HG02623 (cell line): Measurements from ENCODE around the gene BCAS3.

Source experiments
- ATAC-seq: cut with Tn5 transposase; IDR thresholded peaks from one replicate; pipeline ENCODE4 v1.9.1; 2021; ENCODE audit warnings: moderate library complexity; ENCODE audit not compliant: unreplicated experiment

Gene BCAS3

GRCh38 chr17:61384692-61385576 is 707.3 kb downstream of the BCAS3 start:
- no peak for ATAC-seq

GRCh38 chr17:61385577-61386236 is 708.1 kb downstream of the BCAS3 start:
- ATAC-seq = no peak

- ATAC-seq = no peak
Observed at GRCh38 chr17:61386251-61386650, 708.6 kb downstream of the BCAS3 start.

- no peak for ATAC-seq
Observed at GRCh38 chr17:61387011-61387410, 709.4 kb downstream of the BCAS3 start.

- no peak for ATAC-seq
Observed at GRCh38 chr17:61387511-61388305, 710.1 kb downstream of the BCAS3 start.

- ATAC-seq = no peak
Observed at GRCh38 chr17:61388561-61389356, 711.1 kb downstream of the BCAS3 start.

- ATAC-seq = no peak
Observed at GRCh38 chr17:61389670-61390478, 712.2 kb downstream of the BCAS3 start.

- ATAC-seq = no peak
Observed at GRCh38 chr17:61390479-61390791, 712.8 kb downstream of the BCAS3 start.

- no peak for ATAC-seq
Observed at GRCh38 chr17:61391595-61392291, 714.1 kb downstream of the BCAS3 start.

GRCh38 chr17:61392679-61393078 is 715.0 kb downstream of the BCAS3 start:
- ATAC-seq = no peak

GRCh38 chr17:61393550-61393903 is 715.9 kb downstream of the BCAS3 start:
- ATAC-seq = no peak

GRCh38 chr17:61393904-61394629 is 716.4 kb downstream of the BCAS3 start:
- ATAC-seq = no peak

- ATAC-seq = no peak
Observed at GRCh38 chr17:61394630-61395408, 717.2 kb downstream of the BCAS3 start.

- ATAC-seq = no peak
Observed at GRCh38 chr17:61395409-61395982, 717.8 kb downstream of the BCAS3 start.

- ATAC-seq = no peak
Observed at GRCh38 chr17:61395983-61396585, 718.4 kb downstream of the BCAS3 start.

GRCh38 chr17:61396586-61397085 is 719.0 kb downstream of the BCAS3 start:
- no peak for ATAC-seq
